Muscle of back (tissue), 10 donors: ENCODE data around the gene PODXL. TPM values are rescaled to one million over a fixed set of nuclear protein-coding genes. Genes with fewer than 3 reads are reported as not detected.

Source experiments
- polyA plus RNA-seq, 10 donors: library from polyadenylated mRNA; unstranded; fragments of 120-200 nt; gene quantifications; one replicate each; pipeline ENCODE4 v1.2.1, GENCODE V29; 2013; ENCODE audit not compliant: insufficient read length in 10 of 10

Gene PODXL
- polyA plus RNA-seq, 10 donors = 56.1 to 106 (median 73.1) TPM

Other genes with a start within 250 kb of the PODXL start
- gene MKLN1, start 228.8 kb downstream of the PODXL start, polyA plus RNA-seq = 10 to 100 TPM; 18.2 to 36.3 (median 22.8) TPM